Measurements from ENCODE around the gene FFAR2.
"Not testable (repeated sequence)": the region's sequence is repeated elsewhere in the genome, so short reads cannot be mapped to it uniquely, and the experiment has no call there.

Gene FFAR2

GRCh38 chr19:35458192-35458591 lies 10.1 kb downstream of the FFAR2 start:
- DNase-seq, result no peak

GRCh38 chr19:35458731-35459391 lies 10.8 kb downstream of the FFAR2 start:
- no peak for DNase-seq

GRCh38 chr19:35459414-35460082 lies 11.5 kb downstream of the FFAR2 start:
- no peak for DNase-seq

- no peak for DNase-seq
These were observed 12.6 kb downstream of the FFAR2 start for GRCh38 chr19:35460608-35461007.

- DNase-seq, result no peak
These were observed 13.0 kb downstream of the FFAR2 start for GRCh38 chr19:35461060-35461459.

GRCh38 chr19:35461788-35462187 lies 13.7 kb downstream of the FFAR2 start:
- not testable (repeated sequence) for DNase-seq

GRCh38 chr19:35462476-35462953 lies 14.5 kb downstream of the FFAR2 start:
- peak; percentile 26 for DNase-seq

GRCh38 chr19:35462956-35463355 lies 14.9 kb downstream of the FFAR2 start:
- not testable (repeated sequence) for DNase-seq

- DNase-seq, result no peak
These were observed 18.2 kb downstream of the FFAR2 start for GRCh38 chr19:35466259-35466658.

- peak; percentile 69 for DNase-seq
These were observed 20.6 kb downstream of the FFAR2 start for GRCh38 chr19:35468637-35469036.

GRCh38 chr19:35470128-35470527 lies 22.1 kb downstream of the FFAR2 start:
- no peak for DNase-seq

GRCh38 chr19:35471075-35471474 lies 23.0 kb downstream of the FFAR2 start:
- not testable (repeated sequence) for DNase-seq

- DNase-seq, result no peak
These were observed 23.9 kb downstream of the FFAR2 start for GRCh38 chr19:35471946-35472345.

GRCh38 chr19:35474104-35474503 lies 26.0 kb downstream of the FFAR2 start:
- no peak for DNase-seq

- DNase-seq, result not testable (repeated sequence)
These were observed 26.5 kb downstream of the FFAR2 start for GRCh38 chr19:35474594-35474993.

GRCh38 chr19:35476149-35476548 lies 28.1 kb downstream of the FFAR2 start:
- peak; percentile 39 for DNase-seq

GRCh38 chr19:35478794-35479677 lies 31.0 kb downstream of the FFAR2 start:
- DNase-seq, result no peak

- DNase-seq, result no peak
These were observed 35.0 kb downstream of the FFAR2 start for GRCh38 chr19:35483089-35483488.

- DNase-seq, result peak; percentile 16
These were observed 36.4 kb downstream of the FFAR2 start for GRCh38 chr19:35484252-35485036.

- no peak for DNase-seq
These were observed 38.2 kb downstream of the FFAR2 start for GRCh38 chr19:35486268-35486708.

GRCh38 chr19:35487656-35488182 lies 39.7 kb downstream of the FFAR2 start:
- DNase-seq, result no peak

- DNase-seq, result no peak
These were observed 40.6 kb downstream of the FFAR2 start for GRCh38 chr19:35488677-35489076.

Measured in stimulated activated CD4-positive, alpha-beta T cell treated with anti-CD3 and anti-CD28 coated beads, Interleukin-15, amount 100 ng/mL, for 24 hours (primary cell).